OCI-LY7 (cell line): Measurements from ENCODE around the gene DNAJC21. TPM values are rescaled to one million over a fixed set of nuclear protein-coding genes. Genes with fewer than 3 reads are reported as not detected.
A peak's percentile ranks its signal among the peaks of the same experiment; 100 is the strongest.
"Not testable (repeated sequence)": the region's sequence is repeated elsewhere in the genome, so short reads cannot be mapped to it uniquely, and the experiment has no call there.

Experiments used
- BruUV-seq: library from RNA; stranded (reverse); fragments of 400-500 nt; replicated peaks from 2 replicates; lab custom pipeline; 2021; lab: Mats Ljungman, UMichigan
- CTCF ChIA-PET: fragments of 300-600 bp; sonication (Branson Sonifier 250); formaldehyde crosslinking; loops from one replicate; lab custom pipeline; 2022; ENCODE audit warnings: antibody characterized with exemption; ENCODE audit not compliant: unreplicated experiment; lab: Charles Lee
- POLR2A ChIA-PET: fragments of 300-600 bp; sonication (Branson Sonifier 250); formaldehyde crosslinking; loops from one replicate; lab custom pipeline; 2022; ENCODE audit warnings: antibody characterized with exemption; lab: Charles Lee
- DNase-seq: peaks from one replicate; pipeline ENCODE4 v3.0.0-alpha.2; 2015; ENCODE audit warnings: low spot score
- H2AFZ ChIP-seq: fragments of 200-600 bp; sonication (generic), shearing (Covaris generic); 2 replicates; pipeline ENCODE4 v1.6.1; 2014; ENCODE audit warnings: mild to moderate bottlenecking, antibody characterized with exemption, low read length, moderate library complexity
- H3K27ac ChIP-seq: fragments of 200-600 bp; sonication (generic); 2 replicates; pipeline ENCODE4 v1.5.1; 2014; ENCODE audit warnings: mixed run types, low read depth, mild to moderate bottlenecking, moderate library complexity, low read length, inconsistent platforms; ENCODE audit not compliant: poor library complexity, severe bottlenecking
- H3K36me3 ChIP-seq: fragments of 200-600 bp; sonication (generic); 2 replicates; pipeline ENCODE4 v1.6.1; 2014; ENCODE audit warnings: mild to moderate bottlenecking, antibody characterized with exemption, low read length, moderate library complexity, mixed read lengths; ENCODE audit not compliant: insufficient read depth
- H3K4me1 ChIP-seq: fragments of 200-600 bp; sonication (generic); 2 replicates; pipeline ENCODE4 v1.5.1; 2014; ENCODE audit warnings: mild to moderate bottlenecking, low read length; ENCODE audit not compliant: insufficient read depth, poor library complexity, severe bottlenecking
- H3K4me2 ChIP-seq: fragments of 200-600 bp; sonication (generic); 2 replicates; pipeline ENCODE4 v1.6.1; 2014; ENCODE audit warnings: mild to moderate bottlenecking, low read length
- H3K4me3 ChIP-seq: fragments of 200-600 bp; sonication (generic); 2 replicates; pipeline ENCODE4 v1.5.1; 2014; ENCODE audit warnings: mild to moderate bottlenecking, low read depth, low read length; ENCODE audit not compliant: poor library complexity, severe bottlenecking
- H3K79me2 ChIP-seq: fragments of 200-600 bp; sonication (generic); 2 replicates; pipeline ENCODE4 v1.6.1; 2016; ENCODE audit warnings: low read depth, mild to moderate bottlenecking, low read length, moderate library complexity, mixed read lengths; ENCODE audit not compliant: insufficient read depth
- H3K9me2 ChIP-seq: fragments of 200-600 bp; sonication (generic); 2 replicates; pipeline ENCODE4 v1.6.1; 2016; ENCODE audit warnings: mild to moderate bottlenecking, low read length, mixed read lengths; ENCODE audit not compliant: insufficient read depth
- H3K9me3 ChIP-seq: fragments of 200-600 bp; sonication (generic); 2 replicates; pipeline ENCODE4 v1.6.1; 2014; ENCODE audit warnings: mild to moderate bottlenecking, mixed run types, low read length, mixed read lengths
- H4K20me1 ChIP-seq: fragments of 200-600 bp; sonication (generic); 2 replicates; pipeline ENCODE4 v1.6.1; 2014; ENCODE audit warnings: mild to moderate bottlenecking, antibody characterized with exemption, low read length, moderate library complexity, mixed read lengths; ENCODE audit not compliant: insufficient read depth
- EZH2phosphoT487 ChIP-seq: fragments of 200-600 bp; sonication (generic); IDR thresholded peaks from 2 replicates; pipeline ENCODE4 v1.6.1; 2018; ENCODE audit warnings: low read depth, borderline replicate concordance, mild to moderate bottlenecking, mixed run types, antibody characterized with exemption, low read length, moderate library complexity, mixed read lengths
- intact Hi-C: fragments of 100-400 bp; cut with micrococcal nuclease; formaldehyde crosslinking; loops from one replicate; pipeline ENCODE4 v1.10.0; 2022; ENCODE audit not compliant: unreplicated experiment
- total RNA-seq, 2 experiments: library from RNA; depleted of rRNA in 1 of 2; stranded (reverse); fragments of >200 nt in 1 of 2; shearing (Covaris generic) in 1 of 2; gene quantifications; 2 replicates each; pipeline ENCODE4 v1.2.3, GENCODE V29; 2014 to 2022
- TF ChIP-seq, protein P1 (sequence below): fragments of 200-600 bp; sonication (generic); conservative IDR thresholded peaks from 2 replicates; pipeline ENCODE4 v1.5.1; 2014; ENCODE audit warnings: mild to moderate bottlenecking, antibody characterized with exemption, low read length, moderate library complexity, mixed read lengths

Gene DNAJC21
- total RNA-seq, 2 experiments from 2014 or later = 29.4 to 67.6 TPM

DNA sequence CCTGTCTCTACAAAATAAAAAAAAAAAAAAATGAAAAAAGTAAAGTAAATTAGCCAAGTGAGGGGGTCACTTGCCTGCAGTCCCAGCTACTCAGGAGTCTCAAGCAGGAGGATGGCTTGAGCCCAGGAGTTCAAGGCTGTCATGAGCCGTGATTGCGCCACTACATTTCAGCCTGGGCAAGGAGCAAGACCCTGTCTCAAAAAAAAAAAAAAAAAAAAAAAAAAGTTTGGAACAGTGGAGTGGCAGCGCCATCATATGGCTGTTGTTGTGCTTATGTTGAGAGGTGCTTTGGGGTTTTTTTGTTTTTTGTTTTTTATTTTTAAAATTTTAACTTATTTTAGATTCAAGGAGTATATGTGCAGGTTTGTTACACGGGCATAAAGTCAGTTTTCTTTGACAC is 10.3 kb upstream of the DNAJC21 start:
- peak overlapping the region; percentile 92; the same call in 1 of the 2 replicates for H3K4me2 ChIP-seq
- intact Hi-C loops = loop anchor here (5.0 to 10.0 kb wide), 5 partner anchors 983 to 1956 kb away; partner anchors contain the start of genes LMBRD2, NIPBL, SKP2 and TARS1
- H4K20me1 ChIP-seq = peaks cover 19% of the 10 kb centered on the region
- H3K4me1 ChIP-seq = peaks cover 16% of the 10 kb centered on the region
- H3K4me3 ChIP-seq = no peak overlapping the region
- no peaks in the 10 kb centered on the region for H3K9me2 ChIP-seq
- no peak for DNase-seq
- no peak overlapping the region for H2AFZ ChIP-seq
- H3K36me3 ChIP-seq = peaks cover 76% of the 10 kb centered on the region
- ChIA-PET POLR2A (interaction anchor here (0.7 to 1.4 kb wide), 2 partner anchors 11 to 30 kb away, joined by 3 to 6 read pairs; partner anchors contain the start of gene DNAJC21), CTCF (no interaction called here)
- H3K79me2 ChIP-seq = peaks cover 86% of the 10 kb centered on the region
- BruUV-seq = no TSS peak
- no peak for TF ChIP-seq EZH2phosphoT487
- TF ChIP-seq, protein P1, sequence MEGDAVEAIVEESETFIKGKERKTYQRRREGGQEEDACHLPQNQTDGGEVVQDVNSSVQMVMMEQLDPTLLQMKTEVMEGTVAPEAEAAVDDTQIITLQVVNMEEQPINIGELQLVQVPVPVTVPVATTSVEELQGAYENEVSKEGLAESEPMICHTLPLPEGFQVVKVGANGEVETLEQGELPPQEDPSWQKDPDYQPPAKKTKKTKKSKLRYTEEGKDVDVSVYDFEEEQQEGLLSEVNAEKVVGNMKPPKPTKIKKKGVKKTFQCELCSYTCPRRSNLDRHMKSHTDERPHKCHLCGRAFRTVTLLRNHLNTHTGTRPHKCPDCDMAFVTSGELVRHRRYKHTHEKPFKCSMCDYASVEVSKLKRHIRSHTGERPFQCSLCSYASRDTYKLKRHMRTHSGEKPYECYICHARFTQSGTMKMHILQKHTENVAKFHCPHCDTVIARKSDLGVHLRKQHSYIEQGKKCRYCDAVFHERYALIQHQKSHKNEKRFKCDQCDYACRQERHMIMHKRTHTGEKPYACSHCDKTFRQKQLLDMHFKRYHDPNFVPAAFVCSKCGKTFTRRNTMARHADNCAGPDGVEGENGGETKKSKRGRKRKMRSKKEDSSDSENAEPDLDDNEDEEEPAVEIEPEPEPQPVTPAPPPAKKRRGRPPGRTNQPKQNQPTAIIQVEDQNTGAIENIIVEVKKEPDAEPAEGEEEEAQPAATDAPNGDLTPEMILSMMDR = peak; percentile 67
- H3K27ac ChIP-seq = no peak overlapping the region
- H3K9me3 ChIP-seq = no peaks in the 10 kb centered on the region

DNA sequence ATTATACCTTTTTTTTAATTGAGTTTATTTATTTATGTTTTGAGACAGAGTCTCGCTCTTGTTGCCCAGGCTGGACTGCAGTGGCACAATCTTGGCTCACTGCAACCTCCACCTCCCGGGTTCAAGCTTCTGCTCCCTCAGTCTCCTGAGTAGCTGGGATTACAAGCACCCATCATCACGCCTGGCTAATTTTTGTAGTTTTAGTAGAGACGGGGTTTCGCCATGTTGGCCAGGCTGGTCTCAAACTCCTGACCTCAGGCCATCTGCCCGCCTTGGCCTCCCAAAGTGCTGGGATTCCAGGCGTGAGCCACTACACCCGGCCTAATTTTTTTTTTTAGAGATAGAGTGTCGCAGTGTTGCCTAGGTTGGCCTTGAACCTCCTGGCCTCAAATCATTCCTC is 6.1 kb upstream of the DNAJC21 start:
- DNase-seq, H3K27ac ChIP-seq, H3K4me2 ChIP-seq, H3K4me3 ChIP-seq, intact Hi-C loops, H3K9me2 ChIP-seq, H2AFZ ChIP-seq, CTCF ChIA-PET, BruUV-seq, POLR2A ChIA-PET, H3K9me3 ChIP-seq: not testable (repeated sequence)
- Histone ChIP-seq H3K4me1 (peaks cover 28% of the 10 kb centered on the region), H3K79me2 (peaks cover 76% of the 10 kb centered on the region), H4K20me1 (peaks cover 23% of the 10 kb centered on the region), H3K36me3 (peaks cover 99% of the 10 kb centered on the region)

- Histone ChIP-seq H3K27ac (no peak overlapping the region), H3K4me2 (no peak overlapping the region), H3K4me1 (peaks cover 28% of the 10 kb centered on the region), H3K9me3 (no peaks in the 10 kb centered on the region), H3K9me2 (no peaks in the 10 kb centered on the region), H3K36me3 (peaks cover 96% of the 10 kb centered on the region), H4K20me1 (peaks cover 29% of the 10 kb centered on the region), H3K79me2 (peaks cover 70% of the 10 kb centered on the region), H2AFZ (no peak overlapping the region), H3K4me3 (no peak overlapping the region)
- CTCF ChIA-PET = no interaction called here
- TF ChIP-seq, protein P1 = no peak
- TF ChIP-seq EZH2phosphoT487 = no peak
- DNase-seq = no peak
- no TSS peak for BruUV-seq
- intact Hi-C loops = no loop called here
- POLR2A ChIA-PET = interaction anchor here (1.1 kb wide), 1 partner anchor 9 kb away, joined by 6 read pairs; the partner anchor contains the start of genes BRIX1 and RAD1
These were observed 5.5 kb upstream of the DNAJC21 start for GRCh38 chr5:34923694-34924461.
